Endodermal cell (in vitro differentiated cells): Measurements from ENCODE around the gene KANSL1L. TPM values are rescaled to one million over a fixed set of nuclear protein-coding genes. Genes with fewer than 3 reads are reported as not detected.

Experiments used
- DNase-seq: peaks from one replicate; pipeline ENCODE4 v3.0.0-alpha.2; 2017
- H3K27ac ChIP-seq: 2 replicates; pipeline ENCODE4 v1.5.1; 2013; ENCODE audit warnings: mild to moderate bottlenecking, low read depth, low read length, moderate library complexity
- H3K27me3 ChIP-seq: 2 replicates; pipeline ENCODE4 v1.6.1; 2013; ENCODE audit warnings: mild to moderate bottlenecking, low read length, moderate library complexity; ENCODE audit not compliant: insufficient read depth, control insufficient read depth, poor library complexity, severe bottlenecking
- H3K36me3 ChIP-seq: 2 replicates; pipeline ENCODE4 v1.7.0; 2013; ENCODE audit warnings: mild to moderate bottlenecking, low read length, moderate library complexity; ENCODE audit not compliant: control insufficient read depth, insufficient read depth
- H3K4me1 ChIP-seq: one replicate; pipeline ENCODE4 v1.7.0; 2013; ENCODE audit warnings: low read length; ENCODE audit not compliant: control insufficient read depth, insufficient read depth
- H3K4me3 ChIP-seq: 2 replicates; pipeline ENCODE4 v1.5.1; 2013; ENCODE audit warnings: mild to moderate bottlenecking, low read length, moderate library complexity
- H3K9ac ChIP-seq: 2 replicates; pipeline ENCODE4 v1.6.1; 2013; ENCODE audit warnings: mild to moderate bottlenecking, low read length, moderate library complexity; ENCODE audit not compliant: poor library complexity, severe bottlenecking; ENCODE audit errors: extremely low read depth
- H3K9me3 ChIP-seq: 2 replicates; pipeline ENCODE4 v1.6.1; 2013; ENCODE audit warnings: mild to moderate bottlenecking, low read length, moderate library complexity; ENCODE audit not compliant: control insufficient read depth
- H3K27ac Mint-ChIP-seq: 2 replicates; pipeline ENCODE4 v1.8.0; 2020; ENCODE audit warnings: mixed read lengths
- H3K27me3 Mint-ChIP-seq: 2 replicates; pipeline ENCODE4 v1.8.0; 2021; ENCODE audit warnings: mild to moderate bottlenecking, mixed read lengths; ENCODE audit not compliant: insufficient read depth
- H3K36me3 Mint-ChIP-seq: 2 replicates; pipeline ENCODE4 v1.8.0; 2020; ENCODE audit warnings: low read depth, mixed read lengths
- H3K4me1 Mint-ChIP-seq: 2 replicates; pipeline ENCODE4 v1.8.0; 2020; ENCODE audit warnings: mixed read lengths
- H3K4me3 Mint-ChIP-seq: 2 replicates; pipeline ENCODE4 v1.8.0; 2020; ENCODE audit warnings: mild to moderate bottlenecking, moderate library complexity, mixed read lengths
- H3K9me3 Mint-ChIP-seq: 2 replicates; pipeline ENCODE4 v1.8.0; 2020; ENCODE audit warnings: mild to moderate bottlenecking, mixed read lengths
- WGBS, 2 experiments: methylation state at CpG; one replicate each; pipeline versions ENCODE4 v1.1.5 to v1.1.7; 2013; ENCODE audit warnings: missing lambda C conversion rate in 2 of 2, mixed read lengths in 1 of 2; ENCODE audit not compliant: insufficient coverage in 1 of 2, insufficient read length in 1 of 2; 5-methylcytosine and 5-hydroxymethylcytosine counted together
- total RNA-seq, 2 donors: library from RNA; stranded (reverse); fragmentation: NEBNext Ultra II Directional in 1 of 2; extraction: Animal tissue kit (Norgen Biotek cat#: 25700) in 1 of 2; gene quantifications; 2 replicates in 1 of 2; 3 replicates in 1 of 2; pipeline ENCODE4 v1.2.1, GENCODE V29; 2021
- TF ChIP-seq, protein P1 (sequence below): fragments of 200-600 bp; sonication (generic); conservative IDR thresholded peaks from 2 replicates; pipeline ENCODE4 v1.5.0; 2021; ENCODE audit warnings: antibody characterized with exemption, mild to moderate bottlenecking

KANSL1L gene
- total RNA-seq, 2 donors from 2014 or later, result 26.6 to 31.3 TPM

DNA sequence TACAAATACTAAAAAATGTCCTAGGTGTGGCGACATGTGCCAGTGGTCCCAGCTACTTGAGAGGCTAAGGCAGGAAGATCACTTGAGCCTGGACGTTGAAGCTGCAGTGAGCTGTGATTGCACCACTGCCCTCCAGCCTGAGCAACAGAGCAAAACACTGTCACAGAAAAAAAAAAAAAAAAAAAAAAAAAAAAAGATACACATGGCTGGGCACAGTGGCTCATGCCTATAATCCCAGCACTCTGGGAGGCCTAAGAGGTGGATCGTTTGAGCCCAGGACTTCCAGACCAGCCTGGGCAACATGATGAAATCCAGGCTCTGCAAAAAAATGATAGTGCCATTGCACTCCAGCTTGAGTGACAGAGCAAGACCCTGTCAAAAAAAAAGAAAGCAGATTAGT lies 13.7 kb downstream of the KANSL1L start:
- H3K9me3 Mint-ChIP-seq, result no peaks in the 10 kb centered on the region
- H3K36me3 Mint-ChIP-seq, result peaks cover 34% of the 10 kb centered on the region
- H3K27me3 Mint-ChIP-seq, result no peaks in the 10 kb centered on the region
- 83 to 91% methylated on average over 1 to 3 of the region's 3 CpGs for WGBS, 2 experiments
- H3K4me1 ChIP-seq, result no peaks in the 10 kb centered on the region
- H3K27me3 ChIP-seq, result no peaks in the 10 kb centered on the region
- peaks cover 35% of the 10 kb centered on the region for H3K36me3 ChIP-seq
- TF ChIP-seq, protein P1, sequence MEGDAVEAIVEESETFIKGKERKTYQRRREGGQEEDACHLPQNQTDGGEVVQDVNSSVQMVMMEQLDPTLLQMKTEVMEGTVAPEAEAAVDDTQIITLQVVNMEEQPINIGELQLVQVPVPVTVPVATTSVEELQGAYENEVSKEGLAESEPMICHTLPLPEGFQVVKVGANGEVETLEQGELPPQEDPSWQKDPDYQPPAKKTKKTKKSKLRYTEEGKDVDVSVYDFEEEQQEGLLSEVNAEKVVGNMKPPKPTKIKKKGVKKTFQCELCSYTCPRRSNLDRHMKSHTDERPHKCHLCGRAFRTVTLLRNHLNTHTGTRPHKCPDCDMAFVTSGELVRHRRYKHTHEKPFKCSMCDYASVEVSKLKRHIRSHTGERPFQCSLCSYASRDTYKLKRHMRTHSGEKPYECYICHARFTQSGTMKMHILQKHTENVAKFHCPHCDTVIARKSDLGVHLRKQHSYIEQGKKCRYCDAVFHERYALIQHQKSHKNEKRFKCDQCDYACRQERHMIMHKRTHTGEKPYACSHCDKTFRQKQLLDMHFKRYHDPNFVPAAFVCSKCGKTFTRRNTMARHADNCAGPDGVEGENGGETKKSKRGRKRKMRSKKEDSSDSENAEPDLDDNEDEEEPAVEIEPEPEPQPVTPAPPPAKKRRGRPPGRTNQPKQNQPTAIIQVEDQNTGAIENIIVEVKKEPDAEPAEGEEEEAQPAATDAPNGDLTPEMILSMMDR, result no peak
- H3K27ac Mint-ChIP-seq, result no peak overlapping the region
- no peak for DNase-seq
- no peak overlapping the region for H3K27ac ChIP-seq
- no peak overlapping the region for H3K9ac ChIP-seq
- peaks cover 11% of the 10 kb centered on the region for H3K4me1 Mint-ChIP-seq
- no peak overlapping the region for H3K4me3 ChIP-seq
- no peak overlapping the region for H3K4me3 Mint-ChIP-seq
- no peaks in the 10 kb centered on the region for H3K9me3 ChIP-seq

DNA sequence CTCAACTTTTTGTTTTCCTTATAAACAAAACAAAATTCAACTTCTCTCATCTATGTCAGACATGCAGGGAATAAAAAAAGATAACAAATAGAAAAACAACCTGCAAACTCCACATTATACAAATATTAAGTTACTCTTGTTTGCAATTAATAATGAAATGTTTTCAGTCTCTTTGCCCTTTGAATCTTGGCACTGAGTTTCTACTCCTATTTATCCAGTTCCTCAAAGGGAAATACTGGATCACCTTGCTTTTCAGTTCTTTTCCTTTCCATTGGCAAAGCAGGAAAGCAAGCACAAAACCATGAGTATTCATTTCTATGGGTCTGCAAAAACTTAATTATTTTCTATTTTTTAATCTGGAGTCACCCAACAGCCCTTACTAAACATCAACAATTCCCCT lies 23.6 kb downstream of the KANSL1L start:
- Mint-ChIP-seq H3K27ac (no peak overlapping the region), H3K4me1 (no peaks in the 10 kb centered on the region), H3K9me3 (peaks cover 9% of the 10 kb centered on the region), H3K36me3 (peaks cover 73% of the 10 kb centered on the region), H3K4me3 (no peak overlapping the region), H3K27me3 (no peaks in the 10 kb centered on the region)
- no peak for DNase-seq
- peaks cover 68% of the 10 kb centered on the region for H3K36me3 ChIP-seq
- TF ChIP-seq, protein P1, result no peak
- H3K27ac ChIP-seq, result no peak overlapping the region
- no peak overlapping the region for H3K9ac ChIP-seq
- no peaks in the 10 kb centered on the region for H3K27me3 ChIP-seq
- H3K4me1 ChIP-seq, result no peaks in the 10 kb centered on the region
- H3K4me3 ChIP-seq, result no peak overlapping the region
- H3K9me3 ChIP-seq, result peaks cover 50% of the 10 kb centered on the region

- Histone ChIP-seq H3K27ac (no peak overlapping the region), H3K9me3 (peaks cover 11% of the 10 kb centered on the region), H3K27me3 (no peaks in the 10 kb centered on the region), H3K4me3 (no peak overlapping the region), H3K4me1 (no peaks in the 10 kb centered on the region), H3K9ac (no peak overlapping the region), H3K36me3 (peaks cover 12% of the 10 kb centered on the region)
- Mint-ChIP-seq H3K4me1 (peaks cover 19% of the 10 kb centered on the region), H3K27me3 (no peaks in the 10 kb centered on the region), H3K9me3 (peaks cover 5% of the 10 kb centered on the region), H3K4me3 (no peak overlapping the region), H3K27ac (no peak overlapping the region), H3K36me3 (peaks cover 12% of the 10 kb centered on the region)
- TF ChIP-seq, protein P1, result no peak
- no peak for DNase-seq
Measured at GRCh38 chr2:210132239-210132638, 39.0 kb downstream of the KANSL1L start.
